Transverse colon (tissue), 4 donors: ENCODE data around the gene NPC1L1. TPM values are rescaled to one million over a fixed set of nuclear protein-coding genes. Genes with fewer than 3 reads are reported as not detected.

Experiments
- DNase-seq: peaks from one replicate; pipeline ENCODE4 v3.0.0-alpha.2; 2019
- H3K27ac ChIP-seq, 4 donors: fragments of 200-600 bp; sonication (generic); 2 replicates each; pipeline ENCODE4 v1.5.1; 2016 to 2018; ENCODE audit warnings: inconsistent platforms in 4 of 4
- H3K27me3 ChIP-seq: fragments of 200-600 bp; sonication (generic); 2 replicates; pipeline ENCODE4 v1.5.1; 2017; ENCODE audit warnings: inconsistent platforms
- H3K36me3 ChIP-seq, 4 donors: fragments of 200-600 bp; sonication (generic); 2 replicates each; pipeline ENCODE4 v1.5.1; 2017 to 2019; ENCODE audit warnings: inconsistent platforms in 4 of 4
- H3K4me1 ChIP-seq, 4 donors: fragments of 200-600 bp; sonication (generic); 2 replicates each; pipeline ENCODE4 v1.5.1; 2017 to 2020; ENCODE audit warnings: inconsistent platforms in 4 of 4
- H3K4me3 ChIP-seq, 4 donors: fragments of 200-600 bp; sonication (generic); 1 replicate in 1 of 4; 2 replicates in 3 of 4; pipeline versions ENCODE4 v1.5.1 to v1.6.1; 2017 to 2019; ENCODE audit warnings: inconsistent platforms in 4 of 4
- H3K9me3 ChIP-seq, 2 donors: fragments of 200-600 bp; sonication (generic); 2 replicates each; pipeline ENCODE4 v1.5.1; 2017 to 2019; ENCODE audit warnings: inconsistent platforms in 2 of 2
- EP300 ChIP-seq: sonication (generic); formaldehyde crosslinking; IDR thresholded peaks from one replicate; pipeline ENCODE4 v1.6.1; 2017; ENCODE audit warnings: antibody characterized with exemption, low read depth
- POLR2A ChIP-seq: fragments of 450-650 bp; IDR thresholded peaks from one replicate; pipeline ENCODE4 v1.6.1; 2016; ENCODE audit warnings: antibody characterized with exemption, mild to moderate bottlenecking, moderate library complexity
- POLR2AphosphoS5 ChIP-seq, 3 donors: sonication (generic); formaldehyde crosslinking; IDR thresholded peaks; one replicate each; pipeline ENCODE4 v1.6.1; 2016; ENCODE audit warnings: antibody characterized with exemption in 3 of 3
- whole genome bisulfite sequencing, 2 donors: methylation state at CpG; one replicate each; pipeline ENCODE4 v1.1.5; 2018; ENCODE audit warnings: low coverage in 1 of 2; 5-methylcytosine and 5-hydroxymethylcytosine counted together
- in situ Hi-C, 4 donors: fragments of 200-750 bp; cut with MboI; loops; one replicate each; pipeline versions ENCODE4 v1.15.0 to v1.15.1; 2017; ENCODE audit warnings: low sequenced_read_pairs in 3 of 4, low pct_ligation_motif_present in 1 of 4, low pct_unique_long_range_greater_than_20kb in 1 of 4
- intact Hi-C: fragments of 100-400 bp; cut with DNase I; formaldehyde crosslinking; loops from one replicate; pipeline ENCODE4 v1.15.1; 2023; ENCODE audit warnings: low total_unique reads
- total RNA-seq, 4 donors: library from RNA; depleted of rRNA; stranded (reverse); fragments of >200 nt; gene quantifications; one replicate each; pipeline ENCODE4 v1.1.0, GENCODE V29; 2016
- TF ChIP-seq, protein P1 (sequence below), 5 experiments: fragments of 200-600 bp in 3 of 5; fragments of 450-650 bp in 2 of 5; sonication (generic) in 3 of 5; IDR thresholded peaks; 1 replicate in 2 of 5; 2 replicates in 3 of 5; pipeline ENCODE4 v1.5.1; 2016 to 2017; ENCODE audit warnings: antibody characterized with exemption in 5 of 5, inconsistent platforms in 3 of 5, mild to moderate bottlenecking in 2 of 5, moderate library complexity in 1 of 5

NPC1L1 gene
- total RNA-seq, 4 donors from 2014 or later = 0.48 TPM; not detected in 3

DNA sequence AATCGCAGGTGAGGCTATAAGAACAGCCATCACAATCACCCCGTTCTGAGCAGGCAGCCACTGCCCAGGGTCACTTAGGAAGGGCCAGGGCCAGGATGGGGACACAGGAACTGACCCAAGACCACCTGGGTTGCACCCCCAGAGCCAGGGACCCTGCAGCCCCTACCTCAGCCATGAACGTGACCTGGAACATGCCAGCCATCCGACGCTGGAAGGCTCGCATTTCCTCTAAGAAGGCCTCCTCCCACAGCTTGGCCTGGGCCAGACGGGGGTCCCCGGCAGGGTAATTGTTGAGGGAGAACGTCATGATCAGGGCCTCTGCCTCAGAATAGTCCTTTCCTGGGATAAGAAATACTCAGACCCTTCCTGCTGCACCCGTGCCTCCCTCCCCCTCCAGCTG is 5.0 kb downstream of the NPC1L1 start:
- Histone ChIP-seq H3K27ac (no peak overlapping the region), H3K9me3 (no peaks in the 10 kb centered on the region), H3K36me3 (no peaks in the 10 kb centered on the region), H3K4me3 (no peak overlapping the region), H3K27me3 (no peaks in the 10 kb centered on the region), H3K4me1 (no peaks in the 10 kb centered on the region)
- DNase-seq = no peak
- whole genome bisulfite sequencing, 2 donors = 88% methylated on average over 6 of the region's 10 CpGs; no CpG with 5 or more reads in 1 of the 2 donors
- in situ Hi-C loops (no loop called here), intact Hi-C loops (no loop called here)
- TF ChIP-seq POLR2A (no peak), EP300 (no peak), POLR2AphosphoS5 (IDR thresholded peaks at IDR 0.05) (no peak)
- TF ChIP-seq, protein P1, sequence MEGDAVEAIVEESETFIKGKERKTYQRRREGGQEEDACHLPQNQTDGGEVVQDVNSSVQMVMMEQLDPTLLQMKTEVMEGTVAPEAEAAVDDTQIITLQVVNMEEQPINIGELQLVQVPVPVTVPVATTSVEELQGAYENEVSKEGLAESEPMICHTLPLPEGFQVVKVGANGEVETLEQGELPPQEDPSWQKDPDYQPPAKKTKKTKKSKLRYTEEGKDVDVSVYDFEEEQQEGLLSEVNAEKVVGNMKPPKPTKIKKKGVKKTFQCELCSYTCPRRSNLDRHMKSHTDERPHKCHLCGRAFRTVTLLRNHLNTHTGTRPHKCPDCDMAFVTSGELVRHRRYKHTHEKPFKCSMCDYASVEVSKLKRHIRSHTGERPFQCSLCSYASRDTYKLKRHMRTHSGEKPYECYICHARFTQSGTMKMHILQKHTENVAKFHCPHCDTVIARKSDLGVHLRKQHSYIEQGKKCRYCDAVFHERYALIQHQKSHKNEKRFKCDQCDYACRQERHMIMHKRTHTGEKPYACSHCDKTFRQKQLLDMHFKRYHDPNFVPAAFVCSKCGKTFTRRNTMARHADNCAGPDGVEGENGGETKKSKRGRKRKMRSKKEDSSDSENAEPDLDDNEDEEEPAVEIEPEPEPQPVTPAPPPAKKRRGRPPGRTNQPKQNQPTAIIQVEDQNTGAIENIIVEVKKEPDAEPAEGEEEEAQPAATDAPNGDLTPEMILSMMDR (IDR thresholded peaks at IDR 0.05) = no peak

DNA sequence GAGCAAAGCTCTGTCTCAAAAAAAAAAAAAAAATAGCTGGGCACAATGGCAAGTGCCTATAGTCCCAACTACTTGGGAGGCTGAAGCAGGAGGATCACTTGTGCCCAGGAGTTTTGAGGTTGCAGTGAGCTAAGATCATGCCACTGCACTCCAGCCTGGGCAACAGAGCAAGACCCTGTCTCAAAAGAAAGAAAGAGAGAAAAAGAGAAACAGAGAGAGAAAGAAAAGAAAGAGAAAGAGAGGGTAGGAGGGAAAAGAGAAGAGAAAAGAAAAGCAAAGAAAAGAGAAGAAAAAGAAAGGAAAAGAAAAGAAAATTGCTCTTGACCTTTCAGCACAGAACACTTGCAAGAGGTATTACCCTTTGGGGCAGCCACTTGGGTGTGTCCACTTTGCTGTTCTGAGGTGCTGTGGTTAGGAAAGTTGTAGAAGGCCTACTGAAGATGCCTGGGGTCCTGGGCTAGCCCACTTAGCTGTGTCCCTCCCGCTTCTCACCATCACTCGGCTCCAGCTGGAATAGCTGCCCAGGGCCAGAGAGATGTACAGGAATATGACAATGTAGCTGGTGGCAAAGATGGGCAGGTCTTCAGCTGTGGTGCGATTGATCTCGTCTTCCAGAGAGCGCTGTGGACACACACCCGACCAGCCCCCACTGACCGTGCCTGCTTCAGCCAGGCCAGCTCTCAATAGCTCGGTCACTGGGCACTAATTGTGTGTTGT is 5.6 kb downstream of the NPC1L1 start:
- Histone ChIP-seq H3K27me3 (no peaks in the 10 kb centered on the region), H3K4me3 (no peak overlapping the region)
- intact Hi-C loops = no loop called here

DNA sequence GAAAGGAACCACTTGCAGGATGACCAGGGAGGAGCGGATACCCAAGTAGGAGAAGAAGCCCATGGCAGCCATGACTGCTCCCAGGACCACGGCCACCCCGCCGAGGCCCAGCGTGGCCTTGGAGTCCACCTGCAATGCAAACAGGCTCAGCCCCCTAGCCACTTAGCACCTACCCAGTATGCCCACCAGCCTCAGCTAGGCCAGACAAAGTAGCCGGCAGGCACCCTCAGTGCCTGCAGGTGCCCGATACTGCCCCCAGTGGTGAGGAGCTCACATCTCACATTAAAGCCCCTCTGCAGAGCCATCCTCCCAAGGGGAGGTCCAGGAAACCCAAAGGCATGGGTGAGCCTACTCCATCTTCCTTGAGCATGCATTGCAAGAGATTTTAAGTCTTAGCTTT is 6.6 kb downstream of the NPC1L1 start:
- in situ Hi-C loops = no loop called here
- Histone ChIP-seq H3K36me3 (no peaks in the 10 kb centered on the region), H3K4me1 (no peaks in the 10 kb centered on the region), H3K9me3 (no peaks in the 10 kb centered on the region), H3K4me3 (no peak overlapping the region), H3K27me3 (no peaks in the 10 kb centered on the region), H3K27ac (no peak overlapping the region)
- TF ChIP-seq POLR2AphosphoS5 (IDR thresholded peaks at IDR 0.05) (no peak), EP300 (no peak), POLR2A (no peak)
- TF ChIP-seq, protein P1 (IDR thresholded peaks at IDR 0.05) = peak; percentile 20 to 47 (median 31)
- intact Hi-C loops = no loop called here
- WGBS, 2 donors = 58% methylated on average over 7 of the region's 7 CpGs; no CpG with 5 or more reads in 1 of the 2 donors
- peak; percentile 33 for DNase-seq

More for the DNA sequence above, 5.6 kb downstream of the NPC1L1 start:
- TF ChIP-seq POLR2A (no peak), POLR2AphosphoS5 (IDR thresholded peaks at IDR 0.05) (no peak), EP300 (no peak)
- TF ChIP-seq, protein P1 (IDR thresholded peaks at IDR 0.05) = no peak
- no peaks in the 10 kb centered on the region for H3K4me1 ChIP-seq
- in situ Hi-C loops = no loop called here
- no peaks in the 10 kb centered on the region for H3K36me3 ChIP-seq
- no peak overlapping the region for H3K27ac ChIP-seq
- no peaks in the 10 kb centered on the region for H3K9me3 ChIP-seq
- 93% methylated on average over 8 of the region's 8 CpGs; no CpG with 5 or more reads in 1 of the 2 donors for WGBS, 2 donors
- DNase-seq = no peak

DNA sequence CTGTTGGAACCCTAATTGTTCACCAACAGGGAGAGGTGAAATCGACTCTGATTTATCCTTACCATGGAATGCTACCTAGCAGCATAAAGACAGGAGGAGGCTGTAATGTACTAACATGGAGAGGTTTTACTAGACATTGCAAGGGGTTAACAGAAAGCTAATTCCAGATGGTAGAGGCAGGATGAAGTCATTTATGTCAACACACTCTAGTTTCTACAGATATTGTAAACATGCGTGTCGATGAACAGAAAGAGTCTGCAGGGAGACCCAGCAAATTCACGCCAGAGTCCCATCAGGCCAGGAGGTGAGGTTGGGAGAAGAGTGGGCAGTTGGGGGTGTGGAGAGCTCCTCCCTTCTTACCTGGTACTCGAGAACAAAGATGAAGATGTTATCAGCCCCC is 7.0 kb downstream of the NPC1L1 start:
- TF ChIP-seq EP300 = no peak
- TF ChIP-seq POLR2AphosphoS5 (IDR thresholded peaks at IDR 0.05) = no peak
- no peak for TF ChIP-seq POLR2A
- TF ChIP-seq, protein P1 (IDR thresholded peaks at IDR 0.05) = no peak
- intact Hi-C loops (no loop called here), in situ Hi-C loops (no loop called here)
- no peak for DNase-seq
- Histone ChIP-seq H3K9me3 (no peaks in the 10 kb centered on the region), H3K27ac (no peak overlapping the region), H3K27me3 (no peaks in the 10 kb centered on the region), H3K36me3 (no peaks in the 10 kb centered on the region), H3K4me1 (no peaks in the 10 kb centered on the region), H3K4me3 (no peak overlapping the region)
- 48% methylated on average over 5 of the region's 5 CpGs; no CpG with 5 or more reads in 1 of the 2 donors for WGBS, 2 donors
